AG04450 (cell line): ENCODE results near the gene TNFAIP8L2. TPM values are rescaled to one million over a fixed set of nuclear protein-coding genes. Genes with fewer than 3 reads are reported as not detected.
"Not testable (repeated sequence)": the region's sequence is repeated elsewhere in the genome, so short reads cannot be mapped to it uniquely, and the experiment has no call there.

Experiments
- CTCF ChIA-PET: fragments of 300-600, 350-600 bp; formaldehyde crosslinking; extraction: SDS; loops from one replicate; lab custom pipeline; 2022; ENCODE audit warnings: antibody characterized with exemption, inconsistent platforms; lab: Charles Lee
- POLR2A ChIA-PET: fragments of 350-600 bp; formaldehyde crosslinking; extraction: SDS; loops from one replicate; lab custom pipeline; 2021; ENCODE audit warnings: antibody characterized with exemption, inconsistent platforms; lab: Yijun Ruan, JAX
- DNase-seq: peaks from one replicate; pipeline ENCODE4 v3.0.0-alpha.2; 2011; ENCODE audit warnings: low read depth, low spot score
- H3K27ac ChIP-seq: one replicate; pipeline ENCODE4 v1.5.1; 2012; ENCODE audit warnings: low read depth, low read length, control low read depth
- H3K27me3 ChIP-seq: one replicate; pipeline ENCODE4 v1.6.0; 2012; ENCODE audit warnings: low read length; ENCODE audit not compliant: control insufficient read depth, insufficient read depth
- H3K4me3 ChIP-seq: 2 replicates; pipeline ENCODE4 v1.5.1; 2011; ENCODE audit warnings: mild to moderate bottlenecking, low read depth, low read length, control low read depth
- H3K9me3 ChIP-seq: 2 replicates; pipeline ENCODE4 v1.5.1; 2012; ENCODE audit warnings: low read length; ENCODE audit not compliant: control insufficient read depth, insufficient read depth
- CTCF ChIP-seq: IDR thresholded peaks from 2 replicates; pipeline ENCODE4 v1.5.1; 2011; ENCODE audit warnings: low read depth, low read length, control low read depth, inconsistent platforms
- polyA plus RNA-seq: library from polyadenylated mRNA; depleted of rRNA; stranded (reverse); fragments of >200 nt; gene quantifications from 2 replicates; pipeline ENCODE4 v1.2.3, GENCODE V29; 2011

The TNFAIP8L2 gene
- polyA plus RNA-seq, 1 experiment = not detected

- ChIA-PET CTCF (interaction anchor here (0.6 to 4.3 kb wide), 11 partner anchors 13 to 194 kb away, joined by 3 to 32 read pairs (median 4); partner anchors contain the start of gene TMOD4), POLR2A (interaction anchor here (0.7 kb wide), 1 partner anchor 341 kb away, joined by 5 read pairs; no protein-coding TSS in a partner anchor)
Observed at GRCh38 chr1:151196292-151196800, 39.9 kb downstream of the TNFAIP8L2 start.

GRCh38 chr1:151197863-151198253 lies 41.4 kb downstream of the TNFAIP8L2 start:
- ChIA-PET CTCF (interaction anchor here (0.5 to 4.3 kb wide), 3 partner anchors 54 to 143 kb away, joined by 3 to 32 read pairs (median 3); no protein-coding TSS in a partner anchor), POLR2A (no interaction called here)
- TF ChIP-seq CTCF = no peak
- H3K27ac ChIP-seq = no peak overlapping the region
- H3K27me3 ChIP-seq = no peaks in the 10 kb centered on the region
- peak overlapping the region; percentile 97 for H3K4me3 ChIP-seq
- DNase-seq = no peak
- no peaks in the 10 kb centered on the region for H3K9me3 ChIP-seq

More at GRCh38 chr1:151196292-151196800, 39.9 kb downstream of the TNFAIP8L2 start:
- peak; percentile 63 for DNase-seq
- Histone ChIP-seq H3K9me3 (no peaks in the 10 kb centered on the region), H3K27ac (peak overlapping the region; percentile 3), H3K27me3 (no peaks in the 10 kb centered on the region), H3K4me3 (no peak overlapping the region)
- peak; percentile 64 for TF ChIP-seq CTCF

- POLR2A ChIA-PET = interaction anchor here (0.6 kb wide), 2 partner anchors 21 to 797 kb away, joined by 3 to 4 read pairs; no protein-coding TSS in a partner anchor
- H3K27ac ChIP-seq = peak within 1 kb of the TSS; percentile 94
Observed at GRCh38 chr1:151198254-151199127, 42.0 kb downstream of the TNFAIP8L2 start, which contains the start of gene PIP5K1A. TSS of gene PIP5K1A (plus strand) at chr1:151198552. CDS start at chr1:151198997, 445 bp downstream.

GRCh38 chr1:151199873-151200581 lies 43.6 kb downstream of the TNFAIP8L2 start:
- no peak for TF ChIP-seq CTCF
- Histone ChIP-seq H3K4me3 (peak overlapping the region; percentile 97), H3K27me3 (no peaks in the 10 kb centered on the region), H3K27ac (peak overlapping the region; percentile 94), H3K9me3 (no peaks in the 10 kb centered on the region)
- CTCF ChIA-PET = interaction anchor here (1.3 to 2.0 kb wide), 2 partner anchors 52 kb away, joined by 4 to 8 read pairs; no protein-coding TSS in a partner anchor
- POLR2A ChIA-PET = interaction anchor here (0.6 to 1.0 kb wide), 6 partner anchors 8 to 193 kb away, joined by 3 to 10 read pairs (median 4); partner anchors contain the start of gene PSMD4
- DNase-seq = peak; percentile 71

More at GRCh38 chr1:151198254-151199127, 42.0 kb downstream of the TNFAIP8L2 start, which contains the start of gene PIP5K1A:
- Histone ChIP-seq H3K9me3 (no peaks in the 10 kb centered on the region), H3K4me3 (peak within 1 kb of the TSS; percentile 97), H3K27me3 (no peaks in the 10 kb centered on the region)
- peak; percentile 95 for DNase-seq
- no peak for TF ChIP-seq CTCF
- CTCF ChIA-PET = interaction anchor here (0.6 to 1.3 kb wide), 3 partner anchors 52 to 142 kb away, joined by 3 to 4 read pairs (median 4); no protein-coding TSS in a partner anchor

GRCh38 chr1:151205381-151205965 lies 49.0 kb downstream of the TNFAIP8L2 start:
- CTCF ChIA-PET = interaction anchor here (0.6 to 0.9 kb wide), 2 partner anchors 8 to 37 kb away, joined by 3 to 4 read pairs; no protein-coding TSS in a partner anchor
- not testable (repeated sequence) for H3K9me3 ChIP-seq, H3K4me3 ChIP-seq, H3K27ac ChIP-seq, H3K27me3 ChIP-seq, DNase-seq
- POLR2A ChIA-PET = interaction anchor here (0.6 kb wide), 1 partner anchor 14 kb away, joined by 3 read pairs; no protein-coding TSS in a partner anchor
